ENCODE results near the gene LHX5. TPM values are rescaled to one million over a fixed set of nuclear protein-coding genes. Genes with fewer than 3 reads are reported as not detected.

Gene LHX5
- total RNA-seq, 1 donor from 2014 or later = 0.26 TPM

DNA sequence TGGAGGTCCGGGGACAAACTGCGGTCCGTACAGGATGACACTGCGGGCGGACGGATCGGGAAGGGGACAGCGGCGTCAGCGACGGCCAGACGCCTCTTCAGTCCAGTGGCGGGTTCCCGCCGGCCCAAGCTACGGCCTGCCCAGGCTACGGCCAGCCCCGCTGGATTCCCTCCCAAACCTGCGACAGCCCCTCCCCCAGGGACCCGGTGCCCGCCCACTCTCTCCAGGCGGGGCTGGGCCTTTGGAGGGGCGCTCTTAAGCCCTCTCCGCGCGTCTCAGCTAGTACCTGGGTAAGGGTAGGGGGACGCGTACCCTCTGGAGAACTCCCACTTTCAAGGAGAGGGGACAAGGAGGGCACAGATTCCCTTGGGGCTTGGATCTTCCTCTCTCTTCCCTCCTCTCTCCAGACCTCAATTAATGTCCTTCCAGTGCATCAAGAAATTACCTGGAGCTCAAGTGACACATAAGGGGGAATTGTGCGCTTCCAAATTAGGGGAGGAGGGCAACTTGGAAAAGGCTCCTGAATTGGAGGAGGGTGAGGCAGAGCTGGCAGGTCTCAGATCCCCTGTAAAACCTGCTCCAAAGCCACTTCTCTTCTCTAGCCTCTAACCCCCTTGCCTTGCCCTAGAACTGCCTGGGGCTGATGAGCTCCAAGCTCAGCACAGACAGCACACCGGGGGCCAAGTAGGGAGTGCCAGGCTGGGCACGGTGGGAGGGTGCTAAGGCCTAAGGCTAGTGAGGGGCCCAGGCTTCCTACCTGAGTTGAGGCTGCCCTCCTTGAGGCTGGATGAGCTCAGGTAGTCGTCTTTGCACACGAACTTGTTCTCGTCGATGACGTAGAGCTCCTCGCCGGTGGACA lies 3.1 kb downstream of the LHX5 start:
- no peak for FAIRE-seq
- Histone ChIP-seq H3K27me3 (ENCODE audit: control insufficient read depth, insufficient read depth, low read length) (peaks cover 72% of the 10 kb centered on the region), H3K36me3 (ENCODE audit: control insufficient read depth, insufficient read depth, low read length) (no peaks in the 10 kb centered on the region), H3K4me3 (ENCODE audit: low read depth, low read length) (peak overlapping the region; percentile 69)
- TF ChIP-seq, protein P1, sequence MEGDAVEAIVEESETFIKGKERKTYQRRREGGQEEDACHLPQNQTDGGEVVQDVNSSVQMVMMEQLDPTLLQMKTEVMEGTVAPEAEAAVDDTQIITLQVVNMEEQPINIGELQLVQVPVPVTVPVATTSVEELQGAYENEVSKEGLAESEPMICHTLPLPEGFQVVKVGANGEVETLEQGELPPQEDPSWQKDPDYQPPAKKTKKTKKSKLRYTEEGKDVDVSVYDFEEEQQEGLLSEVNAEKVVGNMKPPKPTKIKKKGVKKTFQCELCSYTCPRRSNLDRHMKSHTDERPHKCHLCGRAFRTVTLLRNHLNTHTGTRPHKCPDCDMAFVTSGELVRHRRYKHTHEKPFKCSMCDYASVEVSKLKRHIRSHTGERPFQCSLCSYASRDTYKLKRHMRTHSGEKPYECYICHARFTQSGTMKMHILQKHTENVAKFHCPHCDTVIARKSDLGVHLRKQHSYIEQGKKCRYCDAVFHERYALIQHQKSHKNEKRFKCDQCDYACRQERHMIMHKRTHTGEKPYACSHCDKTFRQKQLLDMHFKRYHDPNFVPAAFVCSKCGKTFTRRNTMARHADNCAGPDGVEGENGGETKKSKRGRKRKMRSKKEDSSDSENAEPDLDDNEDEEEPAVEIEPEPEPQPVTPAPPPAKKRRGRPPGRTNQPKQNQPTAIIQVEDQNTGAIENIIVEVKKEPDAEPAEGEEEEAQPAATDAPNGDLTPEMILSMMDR (IDR thresholded peaks at IDR 0.05; ENCODE audit: insufficient read depth, low read length, severe bottlenecking) = no peak
- no peak for DNase-seq (ENCODE audit: low read depth)

DNA sequence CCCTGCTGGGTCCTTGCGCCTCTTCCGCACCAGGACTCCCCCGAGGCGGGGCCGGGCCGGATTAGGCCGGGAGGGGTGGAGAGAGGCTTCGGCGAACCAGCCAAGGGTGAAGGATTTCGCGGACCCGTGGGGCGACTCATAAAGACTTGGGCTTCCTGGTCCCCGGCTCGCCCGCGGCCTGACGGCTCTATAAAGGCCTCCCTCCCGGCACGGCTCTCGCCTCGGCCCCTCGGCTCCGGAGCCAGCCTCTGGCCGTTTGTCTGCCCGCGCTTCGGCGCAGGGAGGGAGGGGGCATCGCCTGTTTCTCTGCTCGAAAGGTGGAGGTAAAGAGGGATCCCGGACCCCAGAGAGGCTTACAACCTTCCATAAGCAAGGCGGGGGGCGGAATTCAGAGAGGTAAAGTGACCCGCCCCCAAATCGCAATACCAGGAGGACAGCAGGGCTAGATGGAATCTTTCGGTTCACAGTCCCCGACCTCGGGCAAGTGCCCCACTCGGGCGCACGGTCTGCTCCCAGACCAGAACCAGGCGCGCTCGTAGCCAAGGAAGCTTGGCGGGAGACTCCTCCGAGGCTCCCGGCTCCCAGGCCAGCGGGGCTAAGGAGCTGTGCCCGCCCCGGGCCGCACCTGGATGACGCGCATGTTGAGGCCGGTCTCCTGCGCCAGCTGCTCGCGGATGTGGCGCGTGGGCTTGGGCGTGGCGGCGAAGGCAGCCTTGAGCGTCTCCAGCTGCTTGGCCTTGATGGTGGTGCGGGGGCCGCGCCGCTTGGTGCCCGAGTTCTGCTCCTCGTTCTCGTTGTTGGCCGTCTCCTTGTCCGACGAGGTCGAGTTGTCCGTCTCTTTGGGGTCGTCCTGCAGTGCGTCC lies 3.9 kb downstream of the LHX5 start:
- DNase-seq (ENCODE audit: low read depth) (peak; percentile 49), FAIRE-seq (no peak)
- no peaks in the 10 kb centered on the region for H3K36me3 ChIP-seq (ENCODE audit: control insufficient read depth, insufficient read depth, low read length)
- TF ChIP-seq, protein P1 (IDR thresholded peaks at IDR 0.05; ENCODE audit: insufficient read depth, low read length, severe bottlenecking) = no peak
- H3K4me3 ChIP-seq (ENCODE audit: low read depth, low read length) = peak overlapping the region; percentile 69
- H3K27me3 ChIP-seq (ENCODE audit: control insufficient read depth, insufficient read depth, low read length) = peaks cover 70% of the 10 kb centered on the region

DNA sequence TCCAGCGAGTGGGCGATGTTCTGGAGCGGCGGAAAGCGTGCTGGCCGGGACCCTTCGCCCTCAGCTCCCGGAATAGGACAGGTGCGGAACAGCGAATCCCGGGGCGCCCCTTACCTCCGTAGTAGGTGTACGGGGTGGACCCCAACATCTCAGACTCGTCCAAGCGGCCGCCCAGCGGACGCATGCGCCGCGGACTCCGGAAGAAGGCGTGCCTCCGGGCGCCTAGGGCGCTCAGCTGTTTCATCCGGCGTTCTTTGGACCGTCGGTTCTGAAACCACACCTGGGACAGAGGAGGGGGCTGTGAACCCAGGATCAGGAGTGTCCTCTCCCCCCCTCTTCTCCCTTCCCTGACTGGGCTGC lies 4.5 kb downstream of the LHX5 start:
- H3K4me3 ChIP-seq (ENCODE audit: low read depth, low read length) = peak overlapping the region; percentile 69
- no peak for DNase-seq (ENCODE audit: low read depth)
- TF ChIP-seq, protein P1 (IDR thresholded peaks at IDR 0.05; ENCODE audit: insufficient read depth, low read length, severe bottlenecking) = no peak
- no peak for FAIRE-seq
- H3K36me3 ChIP-seq (ENCODE audit: control insufficient read depth, insufficient read depth, low read length) = no peaks in the 10 kb centered on the region
- H3K27me3 ChIP-seq (ENCODE audit: control insufficient read depth, insufficient read depth, low read length) = peaks cover 66% of the 10 kb centered on the region

DNA sequence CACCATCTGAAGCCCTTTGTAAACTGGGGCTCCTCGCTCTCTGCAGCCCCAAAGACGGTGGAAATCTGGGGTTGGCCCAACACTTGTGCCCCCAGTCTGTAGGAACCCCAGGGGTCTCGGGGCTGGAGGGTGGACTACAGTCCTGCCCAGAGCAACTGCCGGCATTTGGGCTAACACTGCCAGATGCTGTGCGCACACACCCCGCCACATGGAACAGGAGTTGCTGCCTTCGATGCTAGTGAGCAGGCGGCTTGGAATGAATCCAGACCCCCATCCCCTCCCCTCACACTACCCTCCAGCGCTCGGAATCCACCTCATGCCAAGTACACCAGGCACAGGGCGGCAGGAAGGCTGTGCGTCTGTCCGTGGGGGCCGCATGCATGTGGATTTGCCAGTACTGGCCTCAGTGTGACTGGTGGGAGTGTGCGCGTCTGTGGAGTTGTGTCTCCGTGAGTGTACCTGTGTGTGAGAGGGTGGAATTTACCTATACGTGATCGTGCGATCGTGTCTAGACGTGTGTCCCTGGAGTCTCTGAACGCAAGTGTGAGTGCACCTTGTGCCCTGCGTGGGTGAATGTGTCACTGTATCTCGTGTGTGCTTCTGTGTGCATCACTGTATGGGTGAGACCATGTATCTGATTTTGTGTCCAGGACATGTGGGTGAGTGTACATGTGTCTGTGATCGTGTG lies 5.1 kb downstream of the LHX5 start:
- Histone ChIP-seq H3K4me3 (ENCODE audit: low read depth, low read length) (peak overlapping the region; percentile 69), H3K36me3 (ENCODE audit: control insufficient read depth, insufficient read depth, low read length) (no peaks in the 10 kb centered on the region), H3K27me3 (ENCODE audit: control insufficient read depth, insufficient read depth, low read length) (peaks cover 61% of the 10 kb centered on the region)
- DNase-seq (ENCODE audit: low read depth) (no peak), FAIRE-seq (peak; percentile 91)
- TF ChIP-seq, protein P1 (IDR thresholded peaks at IDR 0.05; ENCODE audit: insufficient read depth, low read length, severe bottlenecking) = no peak

DNA sequence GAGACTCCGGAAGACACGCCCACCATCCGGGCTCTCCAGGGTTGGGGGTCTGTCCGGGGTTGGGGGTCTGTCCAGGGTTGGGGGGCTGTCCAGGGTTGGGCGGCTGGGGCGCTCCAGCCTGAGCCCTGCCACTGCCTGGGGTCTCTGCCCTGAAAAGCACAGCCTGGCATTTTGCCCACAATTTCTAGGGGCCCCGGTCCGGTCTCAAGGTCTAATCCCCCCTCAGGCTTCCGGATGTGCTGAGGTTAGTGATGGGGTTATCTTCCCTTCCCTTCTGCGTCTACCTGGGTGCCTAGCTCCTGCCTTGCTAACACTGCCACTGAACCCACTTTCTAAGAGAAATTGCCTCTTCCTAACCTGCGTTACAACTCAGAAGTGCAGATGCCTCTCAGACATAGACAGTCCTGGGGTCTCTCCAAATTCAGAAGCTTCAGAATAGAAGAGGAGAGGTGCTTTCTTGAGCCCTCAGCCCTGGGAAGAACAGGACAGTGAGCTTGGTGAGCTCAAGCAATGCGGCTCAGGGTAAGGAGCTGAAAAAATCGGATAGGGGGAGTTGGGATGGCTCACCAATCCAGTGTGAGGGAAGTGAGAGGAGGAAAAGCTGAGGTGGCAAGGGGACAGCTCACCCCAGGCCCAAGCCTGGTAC lies 5.7 kb downstream of the LHX5 start:
- no peak overlapping the region for H3K4me3 ChIP-seq (ENCODE audit: low read depth, low read length)
- DNase-seq (ENCODE audit: low read depth) (no peak), FAIRE-seq (no peak)
- H3K27me3 ChIP-seq (ENCODE audit: control insufficient read depth, insufficient read depth, low read length) = peaks cover 58% of the 10 kb centered on the region
- H3K36me3 ChIP-seq (ENCODE audit: control insufficient read depth, insufficient read depth, low read length) = no peaks in the 10 kb centered on the region
- TF ChIP-seq, protein P1 (IDR thresholded peaks at IDR 0.05; ENCODE audit: insufficient read depth, low read length, severe bottlenecking) = no peak
